CD4-positive, alpha-beta T cell (primary cell): ENCODE results near the gene GAL3ST3. TPM values are rescaled to one million over a fixed set of nuclear protein-coding genes. Genes with fewer than 3 reads are reported as not detected.
"Not testable (repeated sequence)": the region's sequence is repeated elsewhere in the genome, so short reads cannot be mapped to it uniquely, and the experiment has no call there.

Source experiments
- ATAC-seq: fragments of 200-7000 bp; cut with Tn5 transposase; one replicate; pipeline ENCODE4 v1.10.0; 2022; ENCODE audit warnings: mild to moderate bottlenecking; ENCODE audit not compliant: poor library complexity
- CTCF ChIA-PET: fragments of 350-600 bp; sonication (Branson Sonifier 250); formaldehyde crosslinking; loops from one replicate; lab custom pipeline; 2021; ENCODE audit warnings: antibody characterized with exemption, inconsistent platforms; lab: Charles Lee
- POLR2A ChIA-PET: fragments of 350-600 bp; sonication (Branson Sonifier 250); formaldehyde crosslinking; loops from one replicate; lab custom pipeline; 2021; ENCODE audit warnings: antibody characterized with exemption, inconsistent platforms; lab: Charles Lee
- DNase-seq, 14 experiments: peaks; one replicate each; pipeline ENCODE4 v3.0.0-alpha.2; 2013 to 2020; ENCODE audit warnings: mixed read lengths in 2 of 14
- H3K27ac ChIP-seq, 2 donors: one replicate each; pipeline versions ENCODE4 v1.5.1 to v1.7.0; 2013; ENCODE audit warnings: low read length in 2 of 2, low read depth in 1 of 2, mild to moderate bottlenecking in 1 of 2
- H3K27me3 ChIP-seq, 2 experiments: 1 replicate in 1 of 2; 2 replicates in 1 of 2; pipeline versions ENCODE4 v1.6.1 to v1.7.0; 2013; ENCODE audit warnings: low read length in 2 of 2, control low read depth in 1 of 2, mild to moderate bottlenecking in 1 of 2, moderate library complexity in 1 of 2; ENCODE audit not compliant: insufficient read depth in 2 of 2, control insufficient read depth in 1 of 2
- H3K36me3 ChIP-seq: one replicate; pipeline ENCODE4 v1.6.1; 2013; ENCODE audit warnings: low read length, control low read depth; ENCODE audit not compliant: insufficient read depth
- H3K4me1 ChIP-seq: one replicate; pipeline ENCODE4 v1.6.1; 2013; ENCODE audit warnings: low read length, control low read depth; ENCODE audit not compliant: insufficient read depth
- H3K4me3 ChIP-seq: one replicate; pipeline ENCODE4 v1.5.1; 2013; ENCODE audit warnings: mild to moderate bottlenecking, low read length, moderate library complexity
- H3K9me3 ChIP-seq, 2 experiments: 1 replicate in 1 of 2; 2 replicates in 1 of 2; pipeline versions ENCODE4 v1.6.1 to v1.7.0; 2013; ENCODE audit warnings: low read length in 2 of 2, mild to moderate bottlenecking in 2 of 2, control low read depth in 1 of 2, moderate library complexity in 1 of 2; ENCODE audit not compliant: control insufficient read depth in 1 of 2, insufficient read depth in 1 of 2
- H3K27ac Mint-ChIP-seq: one replicate; pipeline ENCODE4 v1.8.0; 2020; ENCODE audit warnings: mixed read lengths
- H3K27me3 Mint-ChIP-seq: one replicate; pipeline ENCODE4 v1.8.0; 2021; ENCODE audit warnings: mixed read lengths
- H3K36me3 Mint-ChIP-seq: one replicate; pipeline ENCODE4 v1.8.0; 2021; ENCODE audit warnings: low read depth, mixed read lengths
- H3K4me1 Mint-ChIP-seq: one replicate; pipeline ENCODE4 v1.8.0; 2021; ENCODE audit warnings: low read depth, mixed read lengths
- H3K4me3 Mint-ChIP-seq: one replicate; pipeline ENCODE4 v1.8.0; 2020; ENCODE audit warnings: mild to moderate bottlenecking, mixed read lengths
- H3K9me3 Mint-ChIP-seq: one replicate; pipeline ENCODE4 v1.8.0; 2020; ENCODE audit warnings: mixed read lengths
- intact Hi-C, 2 experiments: fragments of 100-400 bp; cut with DNase I in 1 of 2; cut with micrococcal nuclease in 1 of 2; formaldehyde crosslinking; loops; one replicate each; pipeline versions ENCODE4 v1.15.1 to v1.9.0; 2023 to 2025; cut with DNase I, micrococcal nuclease
- polyA plus RNA-seq, 2 donors: library from polyadenylated mRNA; unstranded; fragments of 120-200 nt; gene quantifications; one replicate each; pipeline ENCODE4 v1.2.1, GENCODE V29; 2013
- total RNA-seq, 174 experiments: library from RNA in 2 of 174; stranded (reverse) in 2 of 174; gene quantifications; one replicate each; pipeline ENCODE4 v1.2.3 and lab custom pipeline; 2021 to 2026
- TF ChIP-seq, protein P1 (sequence below): fragments of 200-600 bp; IDR thresholded peaks from one replicate; pipeline ENCODE4 v1.8.0; 2022; ENCODE audit warnings: antibody characterized with exemption, mild to moderate bottlenecking

Gene GAL3ST3, protein sequence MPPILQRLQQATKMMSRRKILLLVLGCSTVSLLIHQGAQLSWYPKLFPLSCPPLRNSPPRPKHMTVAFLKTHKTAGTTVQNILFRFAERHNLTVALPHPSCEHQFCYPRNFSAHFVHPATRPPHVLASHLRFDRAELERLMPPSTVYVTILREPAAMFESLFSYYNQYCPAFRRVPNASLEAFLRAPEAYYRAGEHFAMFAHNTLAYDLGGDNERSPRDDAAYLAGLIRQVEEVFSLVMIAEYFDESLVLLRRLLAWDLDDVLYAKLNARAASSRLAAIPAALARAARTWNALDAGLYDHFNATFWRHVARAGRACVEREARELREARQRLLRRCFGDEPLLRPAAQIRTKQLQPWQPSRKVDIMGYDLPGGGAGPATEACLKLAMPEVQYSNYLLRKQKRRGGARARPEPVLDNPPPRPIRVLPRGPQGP
- total RNA-seq, result not detected
- not detected for polyA plus RNA-seq (2013, experiment 1 of 2)
- polyA plus RNA-seq (2013, experiment 2 of 2), result 0.05 TPM
- 0 to 0.51 (median 0) reads per million in 172 experiments for total RNA-seq (lab: John Stamatoyannopoulos, UW)

DNA sequence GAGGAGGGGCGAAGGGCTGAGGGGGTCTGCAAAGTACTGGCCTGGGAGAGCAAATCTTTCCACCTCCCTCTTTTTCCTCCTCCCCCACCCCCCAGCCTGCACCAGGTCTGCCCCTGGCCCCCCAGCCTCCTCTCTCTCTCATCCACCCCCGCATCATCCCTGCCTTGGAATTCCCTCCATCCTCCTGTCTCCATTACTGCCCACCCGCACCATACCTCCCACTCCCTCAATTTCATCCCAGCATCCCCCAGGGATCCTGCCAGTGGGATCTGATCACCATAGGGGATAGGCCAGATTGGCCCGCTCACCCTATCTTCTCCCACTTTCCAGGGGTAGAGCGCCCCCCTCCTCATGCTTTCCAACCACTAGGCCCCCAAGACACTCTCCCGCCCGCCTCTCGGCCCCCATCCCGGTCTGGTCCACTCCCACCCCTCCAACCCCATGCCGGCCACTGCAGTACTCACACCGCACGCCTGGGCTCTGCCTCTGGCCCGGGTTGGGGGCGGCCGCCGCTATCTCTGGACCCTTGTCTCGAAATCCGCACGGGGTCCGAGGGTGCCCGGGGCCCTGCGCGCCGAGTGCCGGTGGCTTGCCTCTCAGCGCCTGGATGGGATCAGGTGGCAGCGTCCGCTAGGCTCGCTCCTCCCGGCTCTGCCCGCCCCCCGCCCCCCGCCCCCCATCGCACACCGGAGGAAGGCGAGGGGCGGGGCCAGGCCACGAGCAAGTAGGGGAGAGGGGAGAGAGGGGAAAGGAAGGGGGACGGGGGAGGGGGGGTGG is at the start of gene GAL3ST3:
TSS of gene GAL3ST3 (minus strand) at position 615 of the 777 bp plus-strand sequence. CDS start 3,746 bp downstream, outside the sequence.
- H3K9me3 ChIP-seq, result no peaks in the 10 kb centered on the region
- ATAC-seq (no peak), DNase-seq (peak in 2 of 14 experiments; percentile 17 to 36)
- POLR2A ChIA-PET, result no interaction called here
- no peak within 1 kb of the TSS for H3K27ac ChIP-seq
- no peak within 1 kb of the TSS for H3K4me3 ChIP-seq
- TF ChIP-seq, protein P1, sequence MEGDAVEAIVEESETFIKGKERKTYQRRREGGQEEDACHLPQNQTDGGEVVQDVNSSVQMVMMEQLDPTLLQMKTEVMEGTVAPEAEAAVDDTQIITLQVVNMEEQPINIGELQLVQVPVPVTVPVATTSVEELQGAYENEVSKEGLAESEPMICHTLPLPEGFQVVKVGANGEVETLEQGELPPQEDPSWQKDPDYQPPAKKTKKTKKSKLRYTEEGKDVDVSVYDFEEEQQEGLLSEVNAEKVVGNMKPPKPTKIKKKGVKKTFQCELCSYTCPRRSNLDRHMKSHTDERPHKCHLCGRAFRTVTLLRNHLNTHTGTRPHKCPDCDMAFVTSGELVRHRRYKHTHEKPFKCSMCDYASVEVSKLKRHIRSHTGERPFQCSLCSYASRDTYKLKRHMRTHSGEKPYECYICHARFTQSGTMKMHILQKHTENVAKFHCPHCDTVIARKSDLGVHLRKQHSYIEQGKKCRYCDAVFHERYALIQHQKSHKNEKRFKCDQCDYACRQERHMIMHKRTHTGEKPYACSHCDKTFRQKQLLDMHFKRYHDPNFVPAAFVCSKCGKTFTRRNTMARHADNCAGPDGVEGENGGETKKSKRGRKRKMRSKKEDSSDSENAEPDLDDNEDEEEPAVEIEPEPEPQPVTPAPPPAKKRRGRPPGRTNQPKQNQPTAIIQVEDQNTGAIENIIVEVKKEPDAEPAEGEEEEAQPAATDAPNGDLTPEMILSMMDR, result no peak
- peaks cover 7% of the 10 kb centered on the region for H3K36me3 ChIP-seq
- Mint-ChIP-seq H3K4me1 (peaks cover 42% of the 10 kb centered on the region), H3K36me3 (peaks cover 23% of the 10 kb centered on the region), H3K27me3 (peaks cover 5% of the 10 kb centered on the region), H3K4me3 (peak within 1 kb of the TSS; percentile 46), H3K9me3 (no peaks in the 10 kb centered on the region), H3K27ac (peak within 1 kb of the TSS; percentile 24)
- no peaks in the 10 kb centered on the region for H3K27me3 ChIP-seq
- peaks cover 49% of the 10 kb centered on the region for H3K4me1 ChIP-seq
- CTCF ChIA-PET, result interaction anchor here (1.2 kb wide), 1 partner anchor 26 kb away, joined by 6 read pairs; no protein-coding TSS in a partner anchor
- intact Hi-C loops, result loop anchor here in 1 of 2 experiments (10.0 kb wide), 1 partner anchor 334 kb away; the partner anchor contains the start of gene KAT5

DNA sequence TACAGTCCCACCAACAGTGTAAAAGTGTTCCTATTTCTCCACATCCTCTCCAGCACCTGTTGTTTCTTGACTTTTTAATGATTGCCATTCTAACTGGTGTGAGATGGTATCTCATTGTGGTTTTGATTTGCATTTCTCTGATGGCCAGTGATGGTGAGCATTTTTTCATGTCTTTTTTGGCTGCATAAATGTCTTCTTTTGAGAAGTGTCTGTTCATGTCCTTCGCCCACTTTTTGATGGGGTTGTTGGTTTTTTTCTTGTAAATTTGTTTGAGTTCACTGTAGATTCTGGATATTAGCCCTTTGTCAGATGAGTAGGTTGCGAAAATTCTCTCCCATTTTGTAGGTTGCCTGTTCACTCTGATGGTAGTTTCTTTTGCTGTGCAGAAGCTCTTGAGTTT is 43.2 kb upstream of the GAL3ST3 start:
- DNase-seq, H3K27me3 Mint-ChIP-seq, CTCF ChIA-PET, H3K27ac ChIP-seq, H3K9me3 Mint-ChIP-seq, H3K4me3 ChIP-seq, POLR2A ChIA-PET, H3K27ac Mint-ChIP-seq, H3K36me3 ChIP-seq, H3K9me3 ChIP-seq, ATAC-seq, intact Hi-C loops, H3K4me3 Mint-ChIP-seq, H3K27me3 ChIP-seq: not testable (repeated sequence)
- H3K36me3 Mint-ChIP-seq, result peaks cover 38% of the 10 kb centered on the region
- peaks cover 29% of the 10 kb centered on the region for H3K4me1 ChIP-seq
- peaks cover 51% of the 10 kb centered on the region for H3K4me1 Mint-ChIP-seq

DNA sequence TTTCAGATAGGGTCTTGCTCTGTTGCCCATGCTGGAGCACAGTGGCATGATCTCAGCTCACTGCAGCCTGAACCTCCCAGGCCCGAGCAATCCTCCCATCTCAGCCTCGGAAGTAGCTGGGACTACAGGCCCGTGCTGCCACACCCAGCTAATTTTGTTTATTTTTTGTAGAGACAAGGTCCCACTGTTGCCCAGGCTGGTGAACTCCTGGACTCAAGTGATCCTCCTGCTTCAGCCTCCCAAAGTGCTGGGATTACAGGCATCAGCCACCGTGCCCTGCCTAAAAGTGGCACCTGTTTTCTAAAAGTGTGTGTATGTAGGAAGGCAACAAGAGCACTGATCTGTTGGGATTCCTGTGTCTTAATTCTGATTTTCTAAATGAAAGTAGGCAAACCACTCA is 41.3 kb upstream of the GAL3ST3 start:
- Mint-ChIP-seq H3K27me3 (no peaks in the 10 kb centered on the region), H3K9me3 (no peaks in the 10 kb centered on the region), H3K27ac (peak overlapping the region; percentile 33), H3K36me3 (peaks cover 43% of the 10 kb centered on the region), H3K4me3 (no peak overlapping the region), H3K4me1 (peaks cover 57% of the 10 kb centered on the region)
- peaks cover 36% of the 10 kb centered on the region for H3K4me1 ChIP-seq
- ATAC-seq (no peak), DNase-seq (no peak)
- H3K9me3 ChIP-seq, result no peaks in the 10 kb centered on the region
- no peak overlapping the region for H3K4me3 ChIP-seq
- ChIA-PET CTCF (interaction anchor here (0.7 to 1.5 kb wide), 2 partner anchors 25 to 43 kb away, joined by 3 to 7 read pairs; no protein-coding TSS in a partner anchor), POLR2A (no interaction called here)
- H3K27ac ChIP-seq, result no peak overlapping the region
- H3K27me3 ChIP-seq, result no peaks in the 10 kb centered on the region
- H3K36me3 ChIP-seq, result peaks cover 6% of the 10 kb centered on the region
- intact Hi-C loops, result no loop called here
- TF ChIP-seq, protein P1, result no peak
